B cell (primary cell): ENCODE results near the gene RPL29. TPM values are rescaled to one million over a fixed set of nuclear protein-coding genes. Genes with fewer than 3 reads are reported as not detected.

ENCODE experiments used
- ATAC-seq: fragments of 200-7000 bp; cut with Tn5 transposase; one replicate; pipeline ENCODE4 v1.10.0; 2021; ENCODE audit warnings: low read depth, mild to moderate bottlenecking, moderate number of reproducible peaks, moderate library complexity
- CTCF ChIA-PET: fragments of 350-600 bp; sonication (Branson Sonifier 250); formaldehyde crosslinking; loops from one replicate; lab custom pipeline; 2021; ENCODE audit warnings: antibody characterized with exemption, inconsistent platforms; lab: Charles Lee
- POLR2A ChIA-PET: fragments of 350-600 bp; sonication (Branson Sonifier 250); formaldehyde crosslinking; loops from one replicate; lab custom pipeline; 2021; ENCODE audit warnings: antibody characterized with exemption; lab: Charles Lee
- DNase-seq: peaks from one replicate; pipeline ENCODE4 v3.0.0; 2013
- H2AFZ ChIP-seq: 2 replicates; pipeline ENCODE4 v1.6.1; 2012; ENCODE audit warnings: mild to moderate bottlenecking, low read depth, low read length; ENCODE audit not compliant: insufficient read depth, poor library complexity, severe bottlenecking
- H3K27ac ChIP-seq, 2 donors: 1 replicate in 1 of 2; 2 replicates in 1 of 2; pipeline ENCODE4 v1.5.1; 2012 to 2013; ENCODE audit warnings: low read length in 2 of 2, mild to moderate bottlenecking in 2 of 2, moderate library complexity in 1 of 2
- H3K27me3 ChIP-seq, 4 experiments: fragments of 200-600 bp in 1 of 4; sonication (generic) in 1 of 4; replicated peaks in 1 of 4; 1 replicate in 2 of 4; 2 replicates in 2 of 4; pipeline versions ENCODE4 v1.6.1 to v1.7.0; 2013 to 2016; ENCODE audit warnings: low read length in 3 of 4, mild to moderate bottlenecking in 2 of 4, mixed read lengths in 1 of 4, moderate library complexity in 1 of 4; ENCODE audit not compliant: insufficient read depth in 4 of 4, control insufficient read depth in 3 of 4; ENCODE audit errors: control extremely low read depth in 1 of 4
- H3K36me3 ChIP-seq, 2 experiments: replicated peaks in 1 of 2; 1 replicate in 1 of 2; 2 replicates in 1 of 2; pipeline versions ENCODE4 v1.6.1 to v1.7.1; 2013; ENCODE audit warnings: low read length in 1 of 2; ENCODE audit not compliant: insufficient read depth in 2 of 2, control insufficient read depth in 1 of 2; ENCODE audit errors: control extremely low read depth in 1 of 2, extremely low read depth in 1 of 2
- H3K4me1 ChIP-seq, 2 donors: fragments of 200-600 bp in 1 of 2; sonication (generic) in 1 of 2; 1 replicate in 1 of 2; 2 replicates in 1 of 2; pipeline versions ENCODE4 v1.5.1 to v1.6.1; 2013 to 2017; ENCODE audit warnings: low read length in 2 of 2; ENCODE audit not compliant: control insufficient read depth in 2 of 2, insufficient read depth in 2 of 2
- H3K4me2 ChIP-seq: replicated peaks from 2 replicates; pipeline ENCODE3; 2012; ENCODE audit warnings: mild to moderate bottlenecking, low read depth, low read length; ENCODE audit not compliant: poor library complexity, severe bottlenecking
- H3K4me3 ChIP-seq, 5 experiments: fragments of 200-600 bp in 1 of 5; sonication (generic) in 1 of 5; 1 replicate in 3 of 5; 2 replicates in 2 of 5; pipeline versions ENCODE4 v1.5.1 to v1.7.0; 2011 to 2016; ENCODE audit warnings: low read length in 4 of 5, mild to moderate bottlenecking in 4 of 5, low read depth in 2 of 5, control low read depth in 1 of 5, moderate library complexity in 1 of 5; ENCODE audit not compliant: insufficient read depth in 1 of 5; ENCODE audit errors: control extremely low read depth in 1 of 5, extremely low read depth in 1 of 5
- H3K79me2 ChIP-seq: fragments of 200-600 bp; sonication (generic); one replicate; pipeline ENCODE4 v1.6.0; 2016; ENCODE audit warnings: low read length; ENCODE audit not compliant: control insufficient read depth, insufficient read depth
- H3K9ac ChIP-seq: fragments of 200-600 bp; sonication (generic); 2 replicates; pipeline ENCODE4 v1.6.1; 2017; ENCODE audit warnings: mild to moderate bottlenecking, low read length, moderate library complexity
- H3K9me3 ChIP-seq, 3 donors: one replicate each; pipeline versions ENCODE4 v1.6.1 to v1.7.1; 2013; ENCODE audit warnings: low read length in 2 of 3; ENCODE audit not compliant: control insufficient read depth in 2 of 3, insufficient read depth in 1 of 3; ENCODE audit errors: control extremely low read depth in 1 of 3
- H4K20me1 ChIP-seq: 2 replicates; pipeline ENCODE4 v1.6.0; 2012; ENCODE audit warnings: mild to moderate bottlenecking, low read length; ENCODE audit not compliant: insufficient read depth, control insufficient read depth, poor library complexity, severe bottlenecking
- H3K27ac Mint-ChIP-seq: one replicate; pipeline ENCODE4 v1.8.0; 2021; ENCODE audit warnings: mixed read lengths
- H3K27me3 Mint-ChIP-seq: one replicate; pipeline ENCODE4 v1.8.0; 2021; ENCODE audit warnings: mixed read lengths
- H3K4me1 Mint-ChIP-seq: one replicate; pipeline ENCODE4 v1.8.0; 2021; ENCODE audit warnings: mixed read lengths
- H3K4me3 Mint-ChIP-seq: one replicate; pipeline ENCODE4 v1.8.0; 2021; ENCODE audit warnings: mixed read lengths
- H3K9me3 Mint-ChIP-seq: one replicate; pipeline ENCODE4 v1.8.0; 2022; ENCODE audit warnings: mixed read lengths; ENCODE audit not compliant: insufficient read depth
- CTCF ChIP-seq: fragments of 200-600 bp; IDR thresholded peaks from one replicate; pipeline ENCODE4 v1.8.0; 2022; ENCODE audit warnings: antibody characterized with exemption, mild to moderate bottlenecking
- EZH2 ChIP-seq: IDR thresholded peaks from 2 replicates; pipeline ENCODE4 v1.6.1; 2012; ENCODE audit warnings: borderline replicate concordance, low read depth, mild to moderate bottlenecking, moderate library complexity, low read length; ENCODE audit not compliant: insufficient read depth, poor library complexity, severe bottlenecking
- WGBS: methylation state at CpG from one replicate; pipeline ENCODE4 v1.1.5; 2013; ENCODE audit warnings: missing lambda C conversion rate; ENCODE audit not compliant: insufficient coverage; 5-methylcytosine and 5-hydroxymethylcytosine counted together
- intact Hi-C: fragments of 100-400 bp; cut with micrococcal nuclease; formaldehyde crosslinking; loops from one replicate; pipeline ENCODE4 v1.10.0; 2022
- polyA plus RNA-seq: library from polyadenylated mRNA; depleted of rRNA; stranded (reverse); fragments of >200 nt; gene quantifications from 2 replicates; pipeline ENCODE4 v1.2.3, GENCODE V29; 2012
- total RNA-seq, 2 donors: library from RNA; stranded (reverse); fragments of 120-200 nt in 1 of 2; gene quantifications; 1 replicate in 1 of 2; 2 replicates in 1 of 2; pipeline versions ENCODE4 v1.2.3 to v1.2.4, GENCODE V29; 2013 to 2022

Gene RPL29
- total and polyA plus RNA-seq, 2 donors (not counting 1 experiment from before 2014, with no cell fraction given): 1,552 to 3,787 TPM

GRCh38 chr3:51984269-51984647 lies 11.4 kb downstream of the RPL29 start:
- H3K9me3 ChIP-seq: no peaks in the 10 kb centered on the region
- H3K9me3 Mint-ChIP-seq: no peaks in the 10 kb centered on the region
- H3K79me2 ChIP-seq: peaks cover 14% of the 10 kb centered on the region
- peak overlapping the region; percentile 90 for H2AFZ ChIP-seq
- peak overlapping the region; percentile 65 for H3K4me3 Mint-ChIP-seq
- TF ChIP-seq CTCF (no peak), EZH2 (no peak)
- ChIA-PET POLR2A (interaction anchor here (2.5 to 4.0 kb wide), 2 partner anchors 10 to 11 kb away, joined by 22 to 25 read pairs; partner anchors contain the start of genes ABHD14A, ABHD14B and RPL29), CTCF (interaction anchor here (0.7 to 4.0 kb wide), 5 partner anchors 11 to 542 kb away, joined by 3 to 29 read pairs (median 6); partner anchors contain the start of genes ABHD14B and RPL29)
- no peaks in the 10 kb centered on the region for H3K27me3 ChIP-seq
- H3K4me1 Mint-ChIP-seq: peaks cover 17% of the 10 kb centered on the region
- ATAC-seq: no peak
- peaks cover 0 to 5% of the 10 kb centered on the region in 2 experiments for H3K36me3 ChIP-seq
- H3K9ac ChIP-seq: no peak overlapping the region
- H3K4me3 ChIP-seq: no peak overlapping the region
- no peaks in the 10 kb centered on the region for H3K27me3 Mint-ChIP-seq
- no peak for DNase-seq
- intact Hi-C loops: no loop called here
- H4K20me1 ChIP-seq: no peaks in the 10 kb centered on the region
- peak overlapping the region; percentile 93 for H3K27ac Mint-ChIP-seq
- no peak overlapping the region for H3K4me2 ChIP-seq
- H3K27ac ChIP-seq: peak overlapping the region in 1 of 2 donors; percentile 76
- peaks cover 10 to 19% of the 10 kb centered on the region in 2 donors for H3K4me1 ChIP-seq

- Mint-ChIP-seq H3K4me1 (peaks cover 17% of the 10 kb centered on the region), H3K9me3 (no peaks in the 10 kb centered on the region), H3K4me3 (peak overlapping the region; percentile 92), H3K27me3 (no peaks in the 10 kb centered on the region), H3K27ac (peak overlapping the region; percentile 93)
- DNase-seq (no peak), ATAC-seq (no peak)
- no peak for TF ChIP-seq CTCF
- no peak for TF ChIP-seq EZH2
- H3K4me1 ChIP-seq: peaks cover 10 to 19% of the 10 kb centered on the region in 2 donors
- no peaks in the 10 kb centered on the region for H3K9me3 ChIP-seq
- peak overlapping the region; percentile 65 to 76 for H3K27ac ChIP-seq
- ChIA-PET POLR2A (interaction anchor here (1.8 to 4.0 kb wide), 3 partner anchors 8 to 11 kb away, joined by 8 to 25 read pairs (median 22); partner anchors contain the start of genes ABHD14A, ABHD14B and RPL29), CTCF (interaction anchor here (0.7 to 4.0 kb wide), 10 partner anchors 8 to 543 kb away, joined by 3 to 29 read pairs (median 4); partner anchors contain the start of genes ABHD14A, ABHD14B, RPL29 and RRP9)
- peaks cover 0 to 5% of the 10 kb centered on the region in 2 experiments for H3K36me3 ChIP-seq
- H4K20me1 ChIP-seq: no peaks in the 10 kb centered on the region
- H3K4me3 ChIP-seq: peak overlapping the region in 4 of 5 experiments; percentile 58 to 68 (median 60)
- intact Hi-C loops: loop anchor here (1.0 kb wide), 3 partner anchors 9 to 74 kb away; partner anchors contain the start of genes ABHD14B and RPL29
- peak overlapping the region; percentile 77 for H3K9ac ChIP-seq
- peak overlapping the region; percentile 88 for H3K4me2 ChIP-seq
- no peaks in the 10 kb centered on the region for H3K27me3 ChIP-seq
- H3K79me2 ChIP-seq: peaks cover 17% of the 10 kb centered on the region
- H2AFZ ChIP-seq: peak overlapping the region; percentile 90
- 82% methylated on average over 21 of the region's 22 CpGs for WGBS
Observed at GRCh38 chr3:51983578-51984268, 12.0 kb downstream of the RPL29 start.
